Activated CD8-positive, alpha-beta memory T cell treated with anti-CD3 and anti-CD28 coated beads, Interleukin-2, amount 10 ng/mL, durations not matched to agents 7 days and 5 days (primary cell): ENCODE data around the gene SPDYE16. TPM values are rescaled to one million over a fixed set of nuclear protein-coding genes. Genes with fewer than 3 reads are reported as not detected.
"Not testable (repeated sequence)": the region's sequence is repeated elsewhere in the genome, so short reads cannot be mapped to it uniquely, and the experiment has no call there.

Experiments used
- ATAC-seq: fragments of 150-1000 bp; cut with Tn5 transposase; one replicate; pipeline ENCODE4 v1.10.0; 2021; ENCODE audit warnings: moderate library complexity
- CTCF ChIA-PET: fragments of 350-600 bp; sonication (Branson Sonifier 250); formaldehyde crosslinking; loops from one replicate; lab custom pipeline; 2021; ENCODE audit warnings: antibody characterized with exemption; lab: Charles Lee
- DNase-seq: peaks from one replicate; pipeline ENCODE4 v3.0.0-alpha.2; 2020
- H3K27ac Mint-ChIP-seq: one replicate; pipeline ENCODE4 v1.8.0; 2021; ENCODE audit warnings: mild to moderate bottlenecking, mixed read lengths
- H3K27me3 Mint-ChIP-seq: one replicate; pipeline ENCODE4 v1.8.0; 2021; ENCODE audit warnings: mixed read lengths
- H3K36me3 Mint-ChIP-seq: one replicate; pipeline ENCODE4 v1.8.0; 2021; ENCODE audit warnings: mild to moderate bottlenecking, mixed read lengths
- H3K4me1 Mint-ChIP-seq: one replicate; pipeline ENCODE4 v1.8.0; 2021; ENCODE audit warnings: mixed read lengths
- H3K4me3 Mint-ChIP-seq: one replicate; pipeline ENCODE4 v1.8.0; 2021; ENCODE audit warnings: mild to moderate bottlenecking, moderate library complexity, mixed read lengths
- H3K9me3 Mint-ChIP-seq: one replicate; pipeline ENCODE4 v1.8.0; 2022; ENCODE audit warnings: low read depth, mixed read lengths
- total RNA-seq, 2 experiments: library from RNA; stranded (reverse); gene quantifications; one replicate each; pipeline ENCODE4 v1.2.3, GENCODE V29; 2021

The SPDYE16 gene
- total RNA-seq, 2 experiments from 2014 or later, result 0.52 TPM; not detected in 1

DNA sequence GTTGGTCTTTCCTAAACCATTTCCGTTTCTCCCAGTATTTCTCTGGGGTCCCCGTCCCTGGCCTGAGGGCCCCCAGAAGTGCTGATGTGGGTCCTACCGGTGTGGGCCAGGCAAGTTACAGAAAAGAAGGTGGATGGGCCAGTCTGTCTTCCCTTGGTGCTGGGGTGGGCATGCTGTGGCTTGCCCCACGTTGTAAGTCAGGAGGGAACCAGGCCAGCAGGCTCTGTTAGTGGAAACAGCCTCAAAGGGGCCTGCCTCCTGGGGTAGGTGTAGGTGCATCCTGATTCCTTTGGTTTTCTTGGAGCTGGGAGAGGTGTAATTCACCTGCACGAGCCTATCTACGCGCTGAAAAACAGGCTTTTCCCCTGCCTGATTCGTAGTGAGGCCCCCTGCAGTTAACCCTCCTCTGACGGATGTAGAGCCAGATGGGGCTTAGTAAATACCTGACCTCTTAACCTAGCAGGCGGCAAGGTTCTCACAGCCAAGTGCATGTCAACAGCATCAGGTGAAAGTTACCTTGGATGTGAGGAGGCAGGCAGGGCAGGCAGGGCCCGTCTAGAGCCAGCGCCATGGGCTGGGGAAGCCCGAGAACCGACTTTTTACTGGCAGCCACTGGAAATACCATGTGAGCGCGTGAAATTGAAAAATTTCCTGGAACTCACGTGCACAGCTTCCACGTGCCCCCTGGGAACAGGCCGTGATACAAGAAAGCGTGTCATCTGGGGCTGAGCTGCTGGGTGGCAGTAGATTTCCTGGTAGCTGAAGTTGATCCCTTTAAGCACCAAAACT lies 57.1 kb downstream of the SPDYE16 start:
- H3K27me3 Mint-ChIP-seq, H3K9me3 Mint-ChIP-seq, H3K4me3 Mint-ChIP-seq, H3K36me3 Mint-ChIP-seq, CTCF ChIA-PET, H3K27ac Mint-ChIP-seq, H3K4me1 Mint-ChIP-seq, DNase-seq: not testable (repeated sequence)
- ATAC-seq, result peak; percentile 31

DNA sequence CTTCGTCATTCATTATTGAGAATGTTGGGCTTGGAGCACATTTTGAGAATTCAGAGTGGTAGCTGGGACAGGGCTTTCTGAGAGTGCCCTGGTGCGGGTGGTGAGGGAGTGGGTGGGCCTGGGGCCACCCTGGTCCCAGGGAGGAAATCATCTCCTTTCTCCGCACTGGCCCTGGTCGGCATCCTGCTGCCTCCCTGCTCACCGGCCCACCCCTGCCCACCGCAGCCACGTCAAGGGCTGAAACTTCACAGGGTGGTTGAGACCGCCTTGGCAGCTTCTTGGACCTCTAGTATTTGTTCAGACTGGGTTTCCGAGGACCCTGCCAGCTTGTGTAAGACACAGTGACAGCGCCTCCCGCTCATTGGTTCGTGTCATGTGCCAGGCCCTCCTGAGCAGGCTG lies 58.6 kb downstream of the SPDYE16 start:
- H3K4me1 Mint-ChIP-seq, CTCF ChIA-PET, H3K27me3 Mint-ChIP-seq, H3K36me3 Mint-ChIP-seq, ATAC-seq, H3K27ac Mint-ChIP-seq, H3K9me3 Mint-ChIP-seq, H3K4me3 Mint-ChIP-seq, DNase-seq: not testable (repeated sequence)

DNA sequence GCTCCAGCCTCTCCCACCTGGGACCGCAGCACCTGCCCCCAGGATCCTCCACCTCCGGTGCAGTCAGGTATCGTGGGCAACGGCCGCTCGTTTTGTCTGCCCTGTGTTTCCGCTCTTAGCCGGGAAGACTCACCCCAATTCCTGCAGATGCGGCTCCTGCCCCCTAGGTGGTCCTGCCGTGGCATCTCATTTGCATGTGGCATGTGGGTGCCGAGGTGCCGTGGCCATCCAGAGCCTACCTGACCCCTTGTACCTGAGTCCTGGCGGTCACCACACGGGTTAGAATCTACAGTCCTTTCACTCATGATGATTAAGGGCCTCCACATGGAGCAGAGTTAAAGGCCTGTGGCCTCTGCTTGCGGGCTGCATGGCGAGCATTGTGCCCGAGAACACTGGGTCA lies 60.0 kb downstream of the SPDYE16 start:
- H3K4me3 Mint-ChIP-seq, H3K27ac Mint-ChIP-seq, H3K27me3 Mint-ChIP-seq, CTCF ChIA-PET, H3K4me1 Mint-ChIP-seq, H3K9me3 Mint-ChIP-seq, H3K36me3 Mint-ChIP-seq, DNase-seq, ATAC-seq: not testable (repeated sequence)

DNA sequence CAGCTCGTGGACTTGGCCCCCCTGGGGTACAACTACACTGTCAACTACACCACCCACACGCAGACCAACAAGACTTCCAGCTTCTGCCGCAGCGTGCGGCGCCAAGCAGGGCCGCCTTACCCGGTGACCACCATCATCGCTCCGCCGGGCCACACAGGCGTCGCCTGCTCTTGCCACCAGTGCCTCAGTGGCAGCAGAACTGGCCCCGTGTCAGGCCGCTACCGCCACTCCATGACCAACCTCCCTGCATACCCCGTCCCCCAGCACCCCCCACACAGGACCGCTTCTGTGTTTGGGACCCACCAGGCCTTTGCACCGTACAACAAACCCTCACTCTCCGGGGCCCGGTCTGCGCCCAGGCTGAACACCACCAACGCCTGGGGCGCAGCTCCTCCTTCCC lies 60.4 kb downstream of the SPDYE16 start:
- ATAC-seq, CTCF ChIA-PET: not testable (repeated sequence)

More for the DNA sequence above, 60.4 kb downstream of the SPDYE16 start:
- not testable (repeated sequence) for H3K36me3 Mint-ChIP-seq, H3K9me3 Mint-ChIP-seq, H3K4me3 Mint-ChIP-seq, H3K27ac Mint-ChIP-seq, H3K27me3 Mint-ChIP-seq, H3K4me1 Mint-ChIP-seq, DNase-seq

Other genes starting within 250 kb of the SPDYE16 start
- gene HSPB1, start 240.6 kb downstream of the SPDYE16 start, total RNA-seq, result 10 to 100 TPM; 36.5 to 62.9 TPM
- gene YWHAG, start 184.3 kb downstream of the SPDYE16 start, total RNA-seq, result 100 to 1,000 TPM in 1 of 2 experiments, 10 to 100 TPM in 1; 80.8 to 115 TPM
- gene SSC4D, start 133.6 kb downstream of the SPDYE16 start, total RNA-seq, result under 1 TPM; 0.23 to 0.64 TPM
- gene ZP3, start 118.3 kb downstream of the SPDYE16 start, total RNA-seq, result under 1 TPM; 0.64 to 0.94 TPM
- 10 to 100 TPM; 31.2 to 43.8 TPM for gene DTX2, start 81.6 kb downstream of the SPDYE16 start, total RNA-seq
- gene UPK3B, start 32.7 kb downstream of the SPDYE16 start, total RNA-seq, result 1 to 10 TPM in 1 of 2 experiments, not detected in 1; 1.1 TPM
- 10 to 100 TPM; 11.6 to 13.5 TPM for gene POMZP3, start 84.0 kb upstream of the SPDYE16 start, total RNA-seq